Lung (tissue), 12 donors: ENCODE data around the gene C16orf86. TPM values are rescaled to one million over a fixed set of nuclear protein-coding genes. Genes with fewer than 3 reads are reported as not detected.

Experiments
- ATAC-seq: fragments of 200-7000 bp; cut with Tn5 transposase; one replicate; pipeline ENCODE4 v1.9.1; 2020; ENCODE audit warnings: moderate number of reproducible peaks; ENCODE audit not compliant: insufficient read depth, low FRiP score
- DNase-seq, 3 donors: peaks; one replicate each; pipeline ENCODE4 v3.0.0-alpha.2; 2013 to 2017
- H3K27ac ChIP-seq, 2 donors: one replicate each; pipeline ENCODE4 v1.5.1; 2013; ENCODE audit warnings: mild to moderate bottlenecking in 2 of 2, moderate library complexity in 2 of 2, control low read depth in 1 of 2, inconsistent platforms in 1 of 2, low read depth in 1 of 2, low read length in 1 of 2
- H3K27me3 ChIP-seq, 3 donors: one replicate each; pipeline ENCODE4 v1.5.1; 2013; ENCODE audit warnings: low read length in 2 of 3; ENCODE audit not compliant: control insufficient read depth in 3 of 3, insufficient read depth in 3 of 3
- H3K36me3 ChIP-seq, 4 donors: one replicate each; pipeline ENCODE4 v1.5.1; 2013; ENCODE audit warnings: low read length in 4 of 4, mild to moderate bottlenecking in 1 of 4, moderate library complexity in 1 of 4; ENCODE audit not compliant: control insufficient read depth in 4 of 4, insufficient read depth in 4 of 4
- H3K4me1 ChIP-seq, 5 donors: one replicate each; pipeline ENCODE4 v1.5.1; 2013; ENCODE audit warnings: low read length in 5 of 5, mild to moderate bottlenecking in 2 of 5, moderate library complexity in 1 of 5; ENCODE audit not compliant: control insufficient read depth in 5 of 5, insufficient read depth in 5 of 5
- H3K4me3 ChIP-seq: one replicate; pipeline ENCODE4 v1.5.1; 2013; ENCODE audit warnings: mild to moderate bottlenecking, control low read depth, moderate library complexity
- H3K9ac ChIP-seq, 2 donors: one replicate each; pipeline ENCODE4 v1.5.1; 2013; ENCODE audit warnings: low read length in 2 of 2, control low read depth in 1 of 2; ENCODE audit not compliant: insufficient read depth in 1 of 2
- H3K9me3 ChIP-seq, 4 donors: one replicate each; pipeline ENCODE4 v1.5.1; 2013; ENCODE audit warnings: low read length in 3 of 4, mild to moderate bottlenecking in 1 of 4, moderate library complexity in 1 of 4; ENCODE audit not compliant: control insufficient read depth in 4 of 4, insufficient read depth in 3 of 4
- WGBS, 2 donors: extraction: QIAGEN DNeasy Blood & Tissue Kit; methylation state at CpG; one replicate each; pipeline ENCODE4 v1.1.7; 2013; 5-methylcytosine and 5-hydroxymethylcytosine counted together
- polyA plus RNA-seq, 2 donors: library from polyadenylated mRNA; stranded (reverse); fragments of 200-250 nt; gene quantifications; one replicate each; pipeline ENCODE4 v1.2.1, GENCODE V29; 2013
- total RNA-seq, 2 donors: library from RNA; depleted of rRNA in 1 of 2; stranded (reverse); fragments of >200 nt in 1 of 2; gene quantifications; one replicate each; pipeline ENCODE4 v1.2.1, GENCODE V29; 2014 to 2021
- TF ChIP-seq, protein P1 (sequence below): IDR thresholded peaks from 2 replicates; pipeline ENCODE4 v1.5.1; 2012; ENCODE audit warnings: mild to moderate bottlenecking; ENCODE audit errors: control extremely low read depth, extremely low read depth
- donor health status: control.
- donor health status: control.
- donor health status: Bipolar disorder and iron deficiency.
- donor health status: healthy.
- donor health status: DM: yes; HTN: yes; CAD: no.

The C16orf86 gene
- total and polyA plus RNA-seq, 4 donors = 3.7 to 6.4 (median 5.2) TPM

DNA sequence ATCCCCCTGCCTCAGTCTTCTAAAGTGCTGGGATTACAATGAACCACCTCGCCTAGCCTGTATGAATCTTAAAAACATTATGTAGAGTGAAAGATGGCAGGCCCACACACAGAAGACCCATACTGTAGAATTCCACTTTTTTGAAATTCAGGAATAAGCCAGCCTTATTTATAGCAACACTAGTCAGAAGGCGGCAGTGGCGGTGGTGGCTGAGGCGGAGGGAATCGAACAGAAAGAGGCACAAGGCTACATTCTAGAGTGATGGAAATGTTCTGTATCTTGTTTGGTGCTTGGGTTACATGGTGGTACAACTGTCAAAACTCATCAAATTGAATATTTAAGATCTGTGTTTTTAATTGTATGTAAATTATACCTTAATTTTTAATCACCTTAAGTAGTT, 41.2 kb downstream of the C16orf86 start:
- TF ChIP-seq, protein P1, sequence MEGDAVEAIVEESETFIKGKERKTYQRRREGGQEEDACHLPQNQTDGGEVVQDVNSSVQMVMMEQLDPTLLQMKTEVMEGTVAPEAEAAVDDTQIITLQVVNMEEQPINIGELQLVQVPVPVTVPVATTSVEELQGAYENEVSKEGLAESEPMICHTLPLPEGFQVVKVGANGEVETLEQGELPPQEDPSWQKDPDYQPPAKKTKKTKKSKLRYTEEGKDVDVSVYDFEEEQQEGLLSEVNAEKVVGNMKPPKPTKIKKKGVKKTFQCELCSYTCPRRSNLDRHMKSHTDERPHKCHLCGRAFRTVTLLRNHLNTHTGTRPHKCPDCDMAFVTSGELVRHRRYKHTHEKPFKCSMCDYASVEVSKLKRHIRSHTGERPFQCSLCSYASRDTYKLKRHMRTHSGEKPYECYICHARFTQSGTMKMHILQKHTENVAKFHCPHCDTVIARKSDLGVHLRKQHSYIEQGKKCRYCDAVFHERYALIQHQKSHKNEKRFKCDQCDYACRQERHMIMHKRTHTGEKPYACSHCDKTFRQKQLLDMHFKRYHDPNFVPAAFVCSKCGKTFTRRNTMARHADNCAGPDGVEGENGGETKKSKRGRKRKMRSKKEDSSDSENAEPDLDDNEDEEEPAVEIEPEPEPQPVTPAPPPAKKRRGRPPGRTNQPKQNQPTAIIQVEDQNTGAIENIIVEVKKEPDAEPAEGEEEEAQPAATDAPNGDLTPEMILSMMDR = no peak
- Histone ChIP-seq H3K9ac (no peak overlapping the region), H3K27me3 (no peaks in the 10 kb centered on the region), H3K27ac (no peak overlapping the region), H3K4me3 (no peak overlapping the region), H3K36me3 (no peaks in the 10 kb centered on the region), H3K4me1 (peaks cover 0 to 5% (median 0%) of the 10 kb centered on the region in 5 donors), H3K9me3 (no peaks in the 10 kb centered on the region)
- ATAC-seq (no peak), DNase-seq (no peak)
- 97 to 99% methylated on average over 5 of the region's 5 CpGs for WGBS, 2 donors

DNA sequence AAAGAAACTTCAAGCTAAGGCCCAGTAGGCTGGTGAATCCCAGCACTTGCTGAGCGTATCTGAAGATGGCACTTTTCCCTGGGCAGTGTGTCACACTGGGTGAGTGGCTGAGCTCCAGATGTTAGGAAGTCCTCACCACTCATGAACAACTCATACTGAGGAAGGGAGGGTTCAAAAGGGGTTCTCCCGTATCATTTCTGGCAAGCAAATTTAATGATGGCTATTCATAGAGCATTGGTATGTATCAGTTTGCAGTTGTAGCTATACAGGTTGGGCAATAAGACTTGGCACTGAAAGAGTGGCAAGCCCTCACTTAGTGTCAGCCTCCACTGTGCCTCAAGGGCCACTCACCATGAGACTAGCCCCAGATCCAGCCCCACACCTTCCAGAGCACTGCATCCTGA, 41.8 kb downstream of the C16orf86 start:
- TF ChIP-seq, protein P1 = no peak
- 40 to 86% methylated on average over 2 of the region's 2 CpGs for WGBS, 2 donors
- no peak for DNase-seq
- Histone ChIP-seq H3K27me3 (no peaks in the 10 kb centered on the region), H3K9ac (no peak overlapping the region), H3K27ac (no peak overlapping the region), H3K4me1 (peaks cover 0 to 4% (median 0%) of the 10 kb centered on the region in 5 donors), H3K9me3 (no peaks in the 10 kb centered on the region), H3K36me3 (no peaks in the 10 kb centered on the region), H3K4me3 (no peak overlapping the region)
- no peak for ATAC-seq

DNA sequence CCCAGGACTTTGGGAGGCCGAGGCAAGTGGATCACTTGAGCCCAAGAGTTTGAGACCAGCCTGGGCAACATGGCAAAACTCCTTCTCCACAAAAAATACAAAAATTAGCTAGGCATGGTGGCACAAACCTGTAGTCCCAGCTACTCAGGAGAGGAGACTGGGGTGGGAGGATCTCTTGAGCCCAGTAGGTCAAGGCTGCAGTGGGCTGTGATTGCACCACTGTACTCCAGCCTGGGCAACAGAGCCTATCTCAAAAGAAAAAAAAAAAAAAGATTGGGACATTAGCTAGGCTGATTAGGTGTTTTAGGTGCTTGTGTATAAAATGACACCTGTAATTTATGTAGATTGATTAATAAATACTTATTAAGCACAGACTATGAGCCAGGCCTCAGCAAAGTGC, 42.4 kb downstream of the C16orf86 start:
- 87% methylated on average over 1 of the region's 1 CpG for WGBS, 2 donors
- H3K9ac ChIP-seq = no peak overlapping the region
- TF ChIP-seq, protein P1 = no peak
- ATAC-seq = no peak
- no peak overlapping the region for H3K4me3 ChIP-seq
- DNase-seq = no peak
- no peaks in the 10 kb centered on the region for H3K27me3 ChIP-seq
- H3K9me3 ChIP-seq = no peaks in the 10 kb centered on the region
- no peaks in the 10 kb centered on the region for H3K36me3 ChIP-seq
- no peak overlapping the region for H3K27ac ChIP-seq
- peaks cover 0 to 3% (median 0%) of the 10 kb centered on the region in 5 donors for H3K4me1 ChIP-seq

DNA sequence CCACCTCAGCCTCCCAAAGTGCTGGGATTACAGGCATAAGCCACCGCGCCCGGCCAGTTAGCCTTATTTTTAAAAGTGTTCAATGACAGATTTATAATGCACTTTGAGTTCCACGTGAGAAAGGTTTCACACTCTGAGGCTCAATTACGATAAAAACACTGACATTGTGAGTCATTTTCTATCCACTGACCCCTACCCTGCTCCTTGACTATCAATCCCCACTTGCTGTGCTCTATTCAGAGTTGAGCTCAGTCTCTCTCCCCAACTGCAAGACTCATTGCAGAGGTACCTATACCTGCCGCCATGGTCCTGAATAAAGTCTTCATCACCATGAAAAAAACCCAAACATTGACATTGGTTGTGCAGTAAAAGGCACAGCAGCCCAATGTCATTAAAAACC, 44.0 kb downstream of the C16orf86 start:
- Histone ChIP-seq H3K4me3 (no peak overlapping the region), H3K27ac (no peak overlapping the region), H3K9ac (no peak overlapping the region), H3K36me3 (no peaks in the 10 kb centered on the region), H3K9me3 (no peaks in the 10 kb centered on the region), H3K27me3 (no peaks in the 10 kb centered on the region), H3K4me1 (peaks cover 0 to 3% (median 0%) of the 10 kb centered on the region in 5 donors)
- DNase-seq = no peak
- TF ChIP-seq, protein P1 = no peak
- 94% methylated on average over 6 of the region's 6 CpGs for WGBS, 2 donors
- no peak for ATAC-seq
